ENCODE data around the gene ZC3H18. TPM values are rescaled to one million over a fixed set of nuclear protein-coding genes. Genes with fewer than 3 reads are reported as not detected.

Gene ZC3H18
- total and polyA plus RNA-seq, 2 of the 4 experiments (the other 2 are of a cell fraction), result 3.4 to 21.3 TPM

- Histone ChIP-seq H2BK120ac (ENCODE audit: low read depth, low read length) (no peak overlapping the region), H2BK5ac (ENCODE audit: low read depth, low read length, poor library complexity, severe bottlenecking) (no peak overlapping the region), H4K5ac (ENCODE audit: low read depth, low read length) (no peak overlapping the region), H3K79me1 (ENCODE audit: low read depth in 1 of 2, low read length in 2 of 2) (peaks cover 27 to 70% of the 10 kb centered on the region in 2 experiments), H3K4me3 (ENCODE audit: insufficient read depth, low read depth, low read length) (no peak overlapping the region), H4K20me1 (ENCODE audit: insufficient read depth, low read length) (peaks cover 42% of the 10 kb centered on the region), H3K9ac (ENCODE audit: low read depth, low read length) (no peak overlapping the region), H3K27ac (ENCODE audit: insufficient read depth, low read length) (no peak overlapping the region), H3K4me2 (ENCODE audit: low read depth, low read length) (no peak overlapping the region), H3K9me1 (ENCODE audit: insufficient read depth, low read length) (peaks cover 3% of the 10 kb centered on the region; the same call in 1 of the 2 replicates), H3K27me3 (ENCODE audit: control insufficient read depth, insufficient read depth, low read length) (no peaks in the 10 kb centered on the region), H2BK15ac (ENCODE audit: low read depth, low read length) (no peak overlapping the region), H4K91ac (ENCODE audit: insufficient read depth, low read depth, low read length) (no peak overlapping the region), H3K23ac (ENCODE audit: low read depth, low read length) (no peak overlapping the region), H4K8ac (ENCODE audit: low read depth in 2 of 2, low read length in 2 of 2) (no peak overlapping the region), H2AK5ac (ENCODE audit: low read depth, low read length) (no peak overlapping the region), H2AK9ac (replicated peaks; ENCODE audit: low read depth, low read length, poor library complexity) (no peak overlapping the region), H3K36me3 (ENCODE audit: control insufficient read depth, insufficient read depth, low read length) (peaks cover 45% of the 10 kb centered on the region), H3K9me3 (ENCODE audit: control insufficient read depth, insufficient read depth, low read length) (no peaks in the 10 kb centered on the region), H3K18ac (ENCODE audit: low read depth, low read length) (no peak overlapping the region), H3K4ac (ENCODE audit: low read depth, low read length) (no peak overlapping the region), H2BK20ac (ENCODE audit: low read depth, low read length) (no peak overlapping the region), H2AFZ (replicated peaks; ENCODE audit: low read length, poor library complexity) (no peak overlapping the region), H3K4me1 (ENCODE audit: control insufficient read depth, insufficient read depth, low read length) (no peaks in the 10 kb centered on the region), H3K14ac (replicated peaks; ENCODE audit: low read depth, low read length) (no peak overlapping the region), H3K56ac (ENCODE audit: extremely low read depth, insufficient read depth, low read length) (no peak overlapping the region)
- ChIA-PET CTCF (no interaction called here), POLR2A (ENCODE audit: unreplicated experiment) (no interaction called here)
- TF ChIP-seq RFX5 (IDR thresholded peaks at IDR 0.05; ENCODE audit: low read depth, low read length) (no peak), MAFK (IDR thresholded peaks at IDR 0.05; ENCODE audit: low read depth, low read length) (no peak)
- TF ChIP-seq, protein P1, sequence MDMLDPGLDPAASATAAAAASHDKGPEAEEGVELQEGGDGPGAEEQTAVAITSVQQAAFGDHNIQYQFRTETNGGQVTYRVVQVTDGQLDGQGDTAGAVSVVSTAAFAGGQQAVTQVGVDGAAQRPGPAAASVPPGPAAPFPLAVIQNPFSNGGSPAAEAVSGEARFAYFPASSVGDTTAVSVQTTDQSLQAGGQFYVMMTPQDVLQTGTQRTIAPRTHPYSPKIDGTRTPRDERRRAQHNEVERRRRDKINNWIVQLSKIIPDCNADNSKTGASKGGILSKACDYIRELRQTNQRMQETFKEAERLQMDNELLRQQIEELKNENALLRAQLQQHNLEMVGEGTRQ (IDR thresholded peaks at IDR 0.05; ENCODE audit: low read depth, low read length), result no peak
- intact Hi-C loops (cut with micrococcal nuclease), result no loop called here
- DNase-seq (no peak), ATAC-seq (ENCODE audit: low read depth) (no peak)
- dilution Hi-C loops (cut with HindIII; ENCODE audit: low sequenced_read_pairs, unreplicated experiment), result no loop called here
- in situ Hi-C loops (cut with MboI; ENCODE audit: low sequenced_read_pairs), result no loop called here
- WGBS, 2 experiments (ENCODE audit: extremely low coverage in 2 of 2, insufficient read length in 1 of 2), result no CpG with 5 or more reads among the region's 11 CpGs
- no TSS peak for BruUV-seq (replicated peaks)
Observed at GRCh38 chr16:88589441-88589840, 19.2 kb downstream of the ZC3H18 start.
